ENCODE results near the gene SNORC.

SNORC gene

DNA sequence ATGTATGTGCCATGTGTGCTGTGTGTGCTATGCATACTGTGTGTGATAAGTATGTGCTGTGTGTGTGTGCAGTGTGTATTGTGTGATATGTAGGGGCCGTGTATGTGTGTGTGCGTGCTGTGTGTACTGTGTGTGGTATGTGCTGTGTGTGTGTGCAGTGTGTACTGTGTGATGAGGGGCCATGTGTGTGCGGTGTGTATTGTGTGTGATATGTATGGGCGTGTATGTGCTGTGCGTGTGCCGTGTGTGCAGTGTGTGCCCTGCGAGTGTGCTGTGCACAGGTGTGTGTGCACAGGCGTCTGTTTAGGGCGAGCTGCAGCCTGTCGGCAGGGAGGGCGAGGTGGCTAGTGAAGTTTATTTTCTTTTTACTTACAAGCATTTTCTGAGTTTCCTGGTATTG is 16.1 kb downstream of the SNORC start:
- Histone ChIP-seq H3K9ac (ENCODE audit: low read length) (no peak overlapping the region), H3K79me2 (ENCODE audit: insufficient read depth, low read length) (no peaks in the 10 kb centered on the region), H3K4me1 (ENCODE audit: insufficient read depth, low read length, severe bottlenecking) (no peaks in the 10 kb centered on the region), H3K27ac (ENCODE audit: low read depth, low read length, poor library complexity, severe bottlenecking) (no peak overlapping the region), H3K9me2 (ENCODE audit: low read depth, low read length) (no peaks in the 10 kb centered on the region), H3K9me3 (ENCODE audit: low read length) (no peaks in the 10 kb centered on the region), H3K27me3 (ENCODE audit: insufficient read depth, low read length) (no peaks in the 10 kb centered on the region; the same call in 1 of the 2 replicates), H3K4me2 (ENCODE audit: low read length) (no peak overlapping the region), H3K36me3 (ENCODE audit: insufficient read depth, low read length) (no peaks in the 10 kb centered on the region), H3F3A (ENCODE audit: insufficient read depth, low read length) (no peaks in the 10 kb centered on the region), H4K20me1 (ENCODE audit: insufficient read depth, low read length) (no peaks in the 10 kb centered on the region), H2AFZ (ENCODE audit: low read length) (no peak overlapping the region), H3K4me3 (ENCODE audit: low read depth, low read length, poor library complexity, severe bottlenecking) (no peak overlapping the region)
- TF ChIP-seq EZH2 (IDR thresholded peaks at IDR 0.05; ENCODE audit: borderline replicate concordance, low read length) = no peak
- TF ChIP-seq, protein P1, sequence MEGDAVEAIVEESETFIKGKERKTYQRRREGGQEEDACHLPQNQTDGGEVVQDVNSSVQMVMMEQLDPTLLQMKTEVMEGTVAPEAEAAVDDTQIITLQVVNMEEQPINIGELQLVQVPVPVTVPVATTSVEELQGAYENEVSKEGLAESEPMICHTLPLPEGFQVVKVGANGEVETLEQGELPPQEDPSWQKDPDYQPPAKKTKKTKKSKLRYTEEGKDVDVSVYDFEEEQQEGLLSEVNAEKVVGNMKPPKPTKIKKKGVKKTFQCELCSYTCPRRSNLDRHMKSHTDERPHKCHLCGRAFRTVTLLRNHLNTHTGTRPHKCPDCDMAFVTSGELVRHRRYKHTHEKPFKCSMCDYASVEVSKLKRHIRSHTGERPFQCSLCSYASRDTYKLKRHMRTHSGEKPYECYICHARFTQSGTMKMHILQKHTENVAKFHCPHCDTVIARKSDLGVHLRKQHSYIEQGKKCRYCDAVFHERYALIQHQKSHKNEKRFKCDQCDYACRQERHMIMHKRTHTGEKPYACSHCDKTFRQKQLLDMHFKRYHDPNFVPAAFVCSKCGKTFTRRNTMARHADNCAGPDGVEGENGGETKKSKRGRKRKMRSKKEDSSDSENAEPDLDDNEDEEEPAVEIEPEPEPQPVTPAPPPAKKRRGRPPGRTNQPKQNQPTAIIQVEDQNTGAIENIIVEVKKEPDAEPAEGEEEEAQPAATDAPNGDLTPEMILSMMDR (IDR thresholded peaks at IDR 0.05; ENCODE audit: low read length) = no peak

DNA sequence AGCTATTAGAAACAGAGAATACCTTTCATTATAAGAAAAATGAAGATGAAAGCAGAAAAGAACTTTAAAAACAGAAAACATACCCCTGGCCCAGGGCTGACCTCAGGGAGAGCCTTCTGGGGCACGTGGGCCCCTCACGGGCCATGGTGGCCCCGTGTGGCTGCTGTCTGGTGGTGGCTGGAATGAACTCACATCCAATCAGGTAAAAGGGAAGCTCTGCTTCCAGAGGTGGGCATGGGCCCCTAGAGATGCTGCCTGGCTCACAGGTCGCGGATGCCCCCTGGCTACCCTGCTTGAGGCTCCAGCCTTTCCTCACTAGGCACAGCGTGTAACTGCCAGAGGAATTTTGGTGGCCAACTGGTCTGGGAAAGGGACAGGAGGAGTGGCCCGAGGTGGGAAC is 16.6 kb downstream of the SNORC start:
- H3K9me3 ChIP-seq (ENCODE audit: low read length) = no peaks in the 10 kb centered on the region
- H3K27ac ChIP-seq (ENCODE audit: low read depth, low read length, poor library complexity, severe bottlenecking) = no peak overlapping the region
- H3K79me2 ChIP-seq (ENCODE audit: insufficient read depth, low read length) = no peaks in the 10 kb centered on the region
- no peak for TF ChIP-seq EZH2 (IDR thresholded peaks at IDR 0.05; ENCODE audit: borderline replicate concordance, low read length)
- TF ChIP-seq, protein P1 (IDR thresholded peaks at IDR 0.05; ENCODE audit: low read length) = no peak
- H4K20me1 ChIP-seq (ENCODE audit: insufficient read depth, low read length) = no peaks in the 10 kb centered on the region
- H3K4me3 ChIP-seq (ENCODE audit: low read depth, low read length, poor library complexity, severe bottlenecking) = no peak overlapping the region
- no peaks in the 10 kb centered on the region for H3K36me3 ChIP-seq (ENCODE audit: insufficient read depth, low read length)
- no peak overlapping the region for H2AFZ ChIP-seq (ENCODE audit: low read length)
- no peaks in the 10 kb centered on the region; the same call in 1 of the 2 replicates for H3K27me3 ChIP-seq (ENCODE audit: insufficient read depth, low read length)
- no peak overlapping the region for H3K9ac ChIP-seq (ENCODE audit: low read length)
- H3K4me2 ChIP-seq (ENCODE audit: low read length) = no peak overlapping the region
- no peaks in the 10 kb centered on the region for H3K4me1 ChIP-seq (ENCODE audit: insufficient read depth, low read length, severe bottlenecking)
- H3K9me2 ChIP-seq (ENCODE audit: low read depth, low read length) = no peaks in the 10 kb centered on the region
- H3F3A ChIP-seq (ENCODE audit: insufficient read depth, low read length) = no peaks in the 10 kb centered on the region

GRCh38 chr2:232887171-232887850 is 17.2 kb downstream of the SNORC start:
- Histone ChIP-seq H3K9me3 (ENCODE audit: low read length) (no peaks in the 10 kb centered on the region), H3K4me3 (ENCODE audit: low read depth, low read length, poor library complexity, severe bottlenecking) (no peak overlapping the region), H3K4me1 (ENCODE audit: insufficient read depth, low read length, severe bottlenecking) (no peaks in the 10 kb centered on the region)

More at GRCh38 chr2:232887171-232887850, 17.2 kb downstream of the SNORC start:
- H3K79me2 ChIP-seq (ENCODE audit: insufficient read depth, low read length) = no peaks in the 10 kb centered on the region
- H2AFZ ChIP-seq (ENCODE audit: low read length) = no peak overlapping the region
- no peaks in the 10 kb centered on the region; the same call in 1 of the 2 replicates for H3K27me3 ChIP-seq (ENCODE audit: insufficient read depth, low read length)
- TF ChIP-seq, protein P1 (IDR thresholded peaks at IDR 0.05; ENCODE audit: low read length) = no peak
- TF ChIP-seq EZH2 (IDR thresholded peaks at IDR 0.05; ENCODE audit: borderline replicate concordance, low read length) = no peak
- H3K4me2 ChIP-seq (ENCODE audit: low read length) = no peak overlapping the region
- H3K36me3 ChIP-seq (ENCODE audit: insufficient read depth, low read length) = no peaks in the 10 kb centered on the region
- no peaks in the 10 kb centered on the region for H3F3A ChIP-seq (ENCODE audit: insufficient read depth, low read length)
- no peak overlapping the region for H3K27ac ChIP-seq (ENCODE audit: low read depth, low read length, poor library complexity, severe bottlenecking)
- no peaks in the 10 kb centered on the region for H4K20me1 ChIP-seq (ENCODE audit: insufficient read depth, low read length)
- no peaks in the 10 kb centered on the region for H3K9me2 ChIP-seq (ENCODE audit: low read depth, low read length)
- H3K9ac ChIP-seq (ENCODE audit: low read length) = no peak overlapping the region
